Endothelial cell of umbilical vein (primary cell): ENCODE measurements around the gene NARS2. TPM values are rescaled to one million over a fixed set of nuclear protein-coding genes. Genes with fewer than 3 reads are reported as not detected.
"Not testable (repeated sequence)": the region's sequence is repeated elsewhere in the genome, so short reads cannot be mapped to it uniquely, and the experiment has no call there.

Experiments
- BruUV-seq: library from RNA; stranded (reverse); fragments of 400-500 nt; replicated peaks from 2 replicates; lab custom pipeline; 2021; lab: Mats Ljungman, UMichigan
- CTCF ChIA-PET: fragments of 300-600, 350-600 bp; sonication (Branson Sonifier 250); formaldehyde crosslinking; loops from one replicate; lab custom pipeline; 2021; ENCODE audit warnings: antibody characterized with exemption, inconsistent platforms; lab: Charles Lee
- POLR2A ChIA-PET: fragments of 300-600, 350-600 bp; sonication (Branson Sonifier 250); formaldehyde crosslinking; loops from one replicate; lab custom pipeline; 2021; ENCODE audit warnings: antibody characterized with exemption, inconsistent platforms; lab: Charles Lee
- DNase-seq: peaks from one replicate; pipeline ENCODE4 v3.0.0-alpha.2; 2011; ENCODE audit warnings: low read depth, low spot score
- FAIRE-seq: peaks from 2 replicates; lab custom pipeline; 2011; peaks lifted over from hg19 to GRCh38; lab: Jason Lieb, UNC
- H2AFZ ChIP-seq: 2 replicates; pipeline ENCODE4 v1.6.0; 2012; ENCODE audit warnings: low read depth, low read length, control low read depth, inconsistent platforms
- H3K27ac ChIP-seq: 2 replicates; pipeline ENCODE4 v1.5.1; 2011; ENCODE audit warnings: low read depth, mild to moderate bottlenecking, control low read depth, low read length, moderate library complexity; ENCODE audit not compliant: insufficient read depth
- H3K27me3 ChIP-seq, 2 experiments: 2 replicates each; pipeline versions ENCODE4 v1.6.0 to v1.6.1; 2011; ENCODE audit warnings: low read length in 2 of 2, mixed read lengths in 1 of 2; ENCODE audit not compliant: control insufficient read depth in 2 of 2, insufficient read depth in 2 of 2
- H3K36me3 ChIP-seq, 2 experiments: 2 replicates in 1 of 2; 3 replicates in 1 of 2; pipeline ENCODE4 v1.5.1; 2011; ENCODE audit warnings: low read length in 2 of 2, mild to moderate bottlenecking in 1 of 2, moderate library complexity in 1 of 2; ENCODE audit not compliant: control insufficient read depth in 2 of 2, insufficient read depth in 2 of 2; ENCODE audit errors: extremely low read depth in 1 of 2
- H3K4me1 ChIP-seq: 3 replicates; pipeline ENCODE4 v1.5.1; 2011; ENCODE audit warnings: mild to moderate bottlenecking, low read length; ENCODE audit not compliant: control insufficient read depth, insufficient read depth; ENCODE audit errors: extremely low read depth
- H3K4me2 ChIP-seq: 2 replicates; pipeline ENCODE4 v1.6.1; 2011; ENCODE audit warnings: low read length, control low read depth, mixed read lengths; ENCODE audit not compliant: insufficient read depth
- H3K4me3 ChIP-seq, 3 experiments: fragments of 200-600 bp in 1 of 3; sonication (generic), shearing (Covaris generic) in 1 of 3; replicated peaks in 1 of 3; 2 replicates each; pipeline ENCODE4 v1.5.1; 2011 to 2016; ENCODE audit warnings: control low read depth in 3 of 3, low read length in 3 of 3, mild to moderate bottlenecking in 2 of 3, inconsistent platforms in 1 of 3, low read depth in 1 of 3, moderate library complexity in 1 of 3; ENCODE audit not compliant: insufficient read depth in 1 of 3
- H3K79me2 ChIP-seq: 2 replicates; pipeline ENCODE4 v1.6.0; 2012; ENCODE audit warnings: low read length, inconsistent platforms; ENCODE audit not compliant: control insufficient read depth, insufficient read depth
- H3K9ac ChIP-seq: replicated peaks from 2 replicates; pipeline ENCODE3; 2011; ENCODE audit warnings: low read length, control low read depth; ENCODE audit not compliant: insufficient read depth; ENCODE audit errors: extremely low read depth
- H3K9me1 ChIP-seq: replicated peaks from 3 replicates; pipeline ENCODE4 v1.6.0; 2011; ENCODE audit warnings: mild to moderate bottlenecking, low read length; ENCODE audit not compliant: control insufficient read depth, insufficient read depth; ENCODE audit errors: extremely low read depth
- H3K9me3 ChIP-seq: replicated peaks from 2 replicates; pipeline ENCODE4 v1.5.1; 2012; ENCODE audit warnings: low read length, inconsistent platforms; ENCODE audit not compliant: control insufficient read depth, insufficient read depth
- H4K20me1 ChIP-seq: replicated peaks from 2 replicates; pipeline ENCODE3; 2011; ENCODE audit warnings: mild to moderate bottlenecking, low read length; ENCODE audit not compliant: control insufficient read depth, insufficient read depth; ENCODE audit errors: extremely low read depth
- CTCF ChIP-seq, 2 donors: IDR thresholded peaks; 1 replicate in 1 of 2; 2 replicates in 1 of 2; pipeline ENCODE4 v1.5.1; 2011; ENCODE audit warnings: low read length in 2 of 2, mild to moderate bottlenecking in 2 of 2, moderate library complexity in 2 of 2, control low read depth in 1 of 2, inconsistent platforms in 1 of 2, low read depth in 1 of 2; ENCODE audit not compliant: insufficient read depth in 1 of 2; ENCODE audit errors: extremely low read depth in 1 of 2
- EZH2 ChIP-seq: IDR thresholded peaks from 2 replicates; pipeline ENCODE4 v1.6.1; 2012; ENCODE audit warnings: borderline replicate concordance, low read depth, mild to moderate bottlenecking, moderate library complexity, low read length, inconsistent platforms; ENCODE audit not compliant: severe bottlenecking
- FOS ChIP-seq: IDR thresholded peaks from 2 replicates; pipeline ENCODE4 v1.6.1; 2011; ENCODE audit warnings: mild to moderate bottlenecking, low read length, moderate library complexity, borderline replicate concordance; ENCODE audit not compliant: insufficient read depth
- GATA2 ChIP-seq: IDR thresholded peaks from 2 replicates; pipeline ENCODE4 v1.7.0; 2011; ENCODE audit warnings: low read depth, mild to moderate bottlenecking, moderate library complexity, mixed read lengths, low read length; ENCODE audit not compliant: insufficient read length, insufficient read depth
- JUN ChIP-seq: IDR thresholded peaks from 2 replicates; pipeline ENCODE4 v1.6.1; 2011; ENCODE audit warnings: borderline replicate concordance, low read depth; ENCODE audit not compliant: insufficient read length, insufficient read depth
- MAX ChIP-seq: IDR thresholded peaks from 2 replicates; pipeline ENCODE4 v1.6.1; 2011; ENCODE audit not compliant: insufficient read depth, insufficient read length
- MYC ChIP-seq: IDR thresholded peaks from one replicate; pipeline ENCODE4 v1.6.1; 2011; ENCODE audit warnings: mild to moderate bottlenecking, low read depth, low read length
- POLR2A ChIP-seq: IDR thresholded peaks from 2 replicates; pipeline ENCODE4 v1.6.1; 2012; ENCODE audit warnings: low read depth, mild to moderate bottlenecking, control low read depth, low read length
- POLR2AphosphoS5 ChIP-seq: IDR thresholded peaks from 2 replicates; pipeline ENCODE4 v1.6.1; 2012; ENCODE audit warnings: low read depth, mild to moderate bottlenecking, control low read depth, low read length, moderate library complexity; ENCODE audit not compliant: insufficient read depth
- dilution Hi-C: fragments of 300-500 bp; cut with MboI; formaldehyde crosslinking; loops from one replicate; pipeline ENCODE4 v1.15.0; 2019; ENCODE audit warnings: low sequenced_read_pairs; ENCODE audit not compliant: extremely low pct_ligation_motif_present
- intact Hi-C: fragments of 100-400 bp; cut with micrococcal nuclease; formaldehyde crosslinking; loops from one replicate; pipeline ENCODE4 v1.10.0; 2022
- polyA plus RNA-seq, 4 experiments: library from polyadenylated mRNA; depleted of rRNA in 3 of 4; stranded (reverse) in 3 of 4; unstranded in 1 of 4; fragments of >200 nt; gene quantifications; 2 replicates each; pipeline versions ENCODE4 v1.2.1 to v1.2.3, GENCODE V29; 2011 to 2012; ENCODE audit warnings: missing spikeins in 1 of 4
- total RNA-seq: library from RNA; stranded (reverse); gene quantifications from 2 replicates; pipeline ENCODE4 v1.2.3, GENCODE V29; 2021

The NARS2 gene
- total and polyA plus RNA-seq, 2 donors (not counting 3 experiments of a cell fraction or from before 2014, with no cell fraction given), result 6.9 to 16.7 TPM

- H3K4me1 ChIP-seq, result no peaks in the 10 kb centered on the region
- no peaks in the 10 kb centered on the region for H3K9me1 ChIP-seq
- no peak for DNase-seq
- FAIRE-seq, result no peak
- H3K4me3 ChIP-seq, result no peak overlapping the region
- no peaks in the 10 kb centered on the region for H3K79me2 ChIP-seq
- no peak overlapping the region for H3K27ac ChIP-seq
- BruUV-seq, result no TSS peak
- no peak overlapping the region for H3K4me2 ChIP-seq
- H3K27me3 ChIP-seq, result peaks cover 0 to 3% of the 10 kb centered on the region in 2 experiments
- intact Hi-C loops (no loop called here), dilution Hi-C loops (no loop called here)
- TF ChIP-seq MYC (no peak), POLR2A (no peak)
- POLR2A ChIA-PET, result no interaction called here
- H4K20me1 ChIP-seq, result no peaks in the 10 kb centered on the region
- H2AFZ ChIP-seq, result no peak overlapping the region
- no peak overlapping the region for H3K9ac ChIP-seq
- H3K9me3 ChIP-seq, result no peaks in the 10 kb centered on the region
- no peaks in the 10 kb centered on the region for H3K36me3 ChIP-seq
- CTCF ChIA-PET, result no interaction called here
Observed at GRCh38 chr11:78605296-78605695, 30.6 kb upstream of the NARS2 start.

- Histone ChIP-seq H3K9ac (no peak overlapping the region), H3K79me2 (no peaks in the 10 kb centered on the region), H3K4me1 (no peaks in the 10 kb centered on the region), H4K20me1 (no peaks in the 10 kb centered on the region), H3K27me3 (peaks cover 0 to 3% of the 10 kb centered on the region in 2 experiments), H3K9me1 (no peaks in the 10 kb centered on the region), H3K27ac (no peak overlapping the region), H3K4me3 (no peak overlapping the region), H3K36me3 (no peaks in the 10 kb centered on the region), H3K9me3 (no peaks in the 10 kb centered on the region), H2AFZ (no peak overlapping the region), H3K4me2 (no peak overlapping the region)
- FAIRE-seq (no peak), DNase-seq (no peak)
- BruUV-seq, result no TSS peak
- intact Hi-C loops (no loop called here), dilution Hi-C loops (no loop called here)
- POLR2A ChIA-PET, result no interaction called here
- TF ChIP-seq CTCF (IDR thresholded peaks at IDR 0.05; ENCODE audit: extremely low read depth in 1 of 2, insufficient read depth in 1 of 2, low read depth in 1 of 2, low read length in 2 of 2) (no peak), POLR2AphosphoS5 (no peak), MAX (no peak), MYC (no peak), GATA2 (no peak), EZH2 (no peak), POLR2A (no peak), FOS (no peak), JUN (no peak)
- CTCF ChIA-PET, result no interaction called here
Observed at GRCh38 chr11:78603792-78604191, 29.1 kb upstream of the NARS2 start.

GRCh38 chr11:78602771-78603170 lies 28.1 kb upstream of the NARS2 start:
- BruUV-seq, H2AFZ ChIP-seq, H4K20me1 ChIP-seq, H3K4me1 ChIP-seq, H3K9me3 ChIP-seq, H3K27ac ChIP-seq, H3K9me1 ChIP-seq, intact Hi-C loops, FAIRE-seq, H3K4me3 ChIP-seq, CTCF ChIA-PET, dilution Hi-C loops, H3K27me3 ChIP-seq, POLR2A ChIA-PET, H3K4me2 ChIP-seq, H3K79me2 ChIP-seq, DNase-seq, H3K9ac ChIP-seq, H3K36me3 ChIP-seq: not testable (repeated sequence)
